ENCODE data around the gene MAN1A1. TPM values are rescaled to one million over a fixed set of nuclear protein-coding genes. Genes with fewer than 3 reads are reported as not detected.

Gene MAN1A1
- total RNA-seq, 4 donors from 2014 or later, result 19.0 to 34.8 (median 21.1) TPM

DNA sequence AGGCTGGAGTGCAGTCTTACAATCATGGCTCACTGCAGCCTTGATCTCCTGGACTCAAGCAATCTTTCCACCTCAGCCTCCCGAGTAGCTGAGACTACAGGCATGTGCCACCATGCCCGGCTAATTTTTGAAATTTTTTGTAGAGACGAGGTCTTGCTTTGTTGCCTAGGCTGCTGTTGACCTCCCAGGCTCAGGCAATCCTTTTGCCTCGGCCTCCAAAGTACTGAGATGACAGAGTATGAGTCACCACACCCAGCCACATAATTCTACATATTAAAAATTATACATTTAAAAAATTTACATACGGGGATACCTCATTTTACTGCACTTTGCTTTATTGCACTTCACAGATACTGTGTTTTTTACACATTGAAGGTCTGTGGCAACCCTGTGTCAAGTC is 115.1 kb downstream of the MAN1A1 start:
- DNase-seq (no peak), ATAC-seq (no peak)
- Histone ChIP-seq H3K4me3 (no peak overlapping the region), H3K36me3 (no peaks in the 10 kb centered on the region), H3K27ac (no peak overlapping the region), H3K4me1 (no peaks in the 10 kb centered on the region), H3K27me3 (no peaks in the 10 kb centered on the region), H3K9me3 (no peaks in the 10 kb centered on the region)
- TF ChIP-seq POLR2A (IDR thresholded peaks at IDR 0.05) (no peak), CTCF (IDR thresholded peaks at IDR 0.05 in 4 of 5, conservative IDR thresholded peaks at IDR 0.05 in 1 of 5) (no peak)
- in situ Hi-C loops (cut with MboI; ENCODE audit: low sequenced_read_pairs in 4 of 4) (no loop called here), intact Hi-C loops (cut with DNase I; ENCODE audit: low total_unique reads) (no loop called here)

- intact Hi-C loops (cut with DNase I; ENCODE audit: low total_unique reads), result no loop called here
- Histone ChIP-seq H3K27me3 (no peaks in the 10 kb centered on the region), H3K27ac (no peak overlapping the region), H3K4me1 (no peaks in the 10 kb centered on the region), H3K4me3 (no peak overlapping the region), H3K36me3 (no peaks in the 10 kb centered on the region), H3K9me3 (no peaks in the 10 kb centered on the region)
- DNase-seq (no peak), ATAC-seq (no peak)
- TF ChIP-seq POLR2A (IDR thresholded peaks at IDR 0.05), result no peak
- TF ChIP-seq CTCF (IDR thresholded peaks at IDR 0.05 in 4 of 5, conservative IDR thresholded peaks at IDR 0.05 in 1 of 5), result no peak
- in situ Hi-C loops (cut with MboI; ENCODE audit: low sequenced_read_pairs in 4 of 4), result no loop called here
Observed at GRCh38 chr6:119233312-119233984, 116.1 kb downstream of the MAN1A1 start.

DNA sequence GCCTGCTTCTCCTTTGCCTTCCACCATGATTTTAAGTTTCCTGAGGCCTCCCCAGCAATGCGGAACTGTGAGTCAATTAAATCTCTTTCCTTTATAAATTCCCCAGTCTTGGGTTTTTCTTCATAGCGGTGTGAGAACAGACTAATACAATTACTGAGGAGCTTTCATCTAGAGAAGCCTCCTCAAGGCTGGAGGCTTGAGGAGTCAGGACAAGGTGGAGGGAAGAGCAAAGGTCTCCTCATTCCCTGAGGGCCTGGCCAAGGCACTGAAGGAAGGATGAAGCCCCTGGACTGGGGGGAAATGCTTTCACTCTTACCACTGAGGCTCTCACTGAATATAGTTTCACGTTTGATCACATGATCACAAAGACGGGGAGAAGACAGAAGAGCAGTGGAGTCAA is 118.2 kb downstream of the MAN1A1 start:
- no peak for ATAC-seq
- no peak for TF ChIP-seq POLR2A (IDR thresholded peaks at IDR 0.05)
- TF ChIP-seq CTCF (IDR thresholded peaks at IDR 0.05 in 4 of 5, conservative IDR thresholded peaks at IDR 0.05 in 1 of 5), result no peak
- DNase-seq, result no peak
- Histone ChIP-seq H3K27ac (no peak overlapping the region), H3K9me3 (no peaks in the 10 kb centered on the region), H3K36me3 (no peaks in the 10 kb centered on the region), H3K4me3 (no peak overlapping the region), H3K4me1 (no peaks in the 10 kb centered on the region), H3K27me3 (no peaks in the 10 kb centered on the region)
- in situ Hi-C loops (cut with MboI; ENCODE audit: low sequenced_read_pairs in 4 of 4) (no loop called here), intact Hi-C loops (cut with DNase I; ENCODE audit: low total_unique reads) (no loop called here)

GRCh38 chr6:119230160-119230559 is 119.4 kb downstream of the MAN1A1 start:
- in situ Hi-C loops (cut with MboI; ENCODE audit: low sequenced_read_pairs in 4 of 4), result no loop called here
- H3K27me3 ChIP-seq, result no peaks in the 10 kb centered on the region
- H3K4me3 ChIP-seq, result no peak overlapping the region
- intact Hi-C loops (cut with DNase I; ENCODE audit: low total_unique reads), result no loop called here
- DNase-seq (no peak), ATAC-seq (no peak)
- TF ChIP-seq POLR2A (IDR thresholded peaks at IDR 0.05) (no peak), CTCF (IDR thresholded peaks at IDR 0.05 in 4 of 5, conservative IDR thresholded peaks at IDR 0.05 in 1 of 5) (no peak)
- H3K4me1 ChIP-seq, result no peaks in the 10 kb centered on the region
- H3K27ac ChIP-seq, result no peak overlapping the region
- H3K36me3 ChIP-seq, result no peaks in the 10 kb centered on the region
- no peaks in the 10 kb centered on the region for H3K9me3 ChIP-seq

DNA sequence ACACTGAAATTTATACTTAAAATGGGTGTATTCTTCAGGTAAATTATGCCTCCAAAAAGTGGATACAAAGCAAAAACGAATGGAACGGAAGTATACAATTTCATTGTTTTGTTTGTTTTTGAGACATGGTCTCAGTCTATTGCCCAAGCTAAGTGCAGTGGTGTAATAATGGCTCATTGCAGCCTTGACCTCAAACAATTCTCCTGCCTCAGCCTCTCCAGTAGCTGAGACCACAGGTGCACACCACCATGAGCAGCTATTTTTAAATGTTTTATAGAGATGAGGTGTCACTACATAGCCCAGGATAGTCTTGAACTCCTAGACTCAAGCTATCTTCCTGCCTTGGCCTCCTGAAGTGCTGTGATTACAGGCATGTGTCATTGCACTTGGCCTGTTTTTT is 122.2 kb downstream of the MAN1A1 start:
- no peak for ATAC-seq
- no peaks in the 10 kb centered on the region for H3K27me3 ChIP-seq
- no peak overlapping the region for H3K27ac ChIP-seq
- no peaks in the 10 kb centered on the region for H3K36me3 ChIP-seq
- H3K4me3 ChIP-seq, result no peak overlapping the region
- no peaks in the 10 kb centered on the region for H3K9me3 ChIP-seq
- in situ Hi-C loops (cut with MboI; ENCODE audit: low sequenced_read_pairs in 4 of 4), result no loop called here
- no peak for TF ChIP-seq CTCF (IDR thresholded peaks at IDR 0.05 in 4 of 5, conservative IDR thresholded peaks at IDR 0.05 in 1 of 5)
- no peak for TF ChIP-seq POLR2A (IDR thresholded peaks at IDR 0.05)
- no peaks in the 10 kb centered on the region for H3K4me1 ChIP-seq
- DNase-seq, result no peak
- intact Hi-C loops (cut with DNase I; ENCODE audit: low total_unique reads), result no loop called here

Data from gastrocnemius medialis (tissue), 4 donors.